ENCODE measurements around the gene CHRND.
"Not testable (repeated sequence)": the region's sequence is repeated elsewhere in the genome, so short reads cannot be mapped to it uniquely, and the experiment has no call there.

The CHRND gene

DNA sequence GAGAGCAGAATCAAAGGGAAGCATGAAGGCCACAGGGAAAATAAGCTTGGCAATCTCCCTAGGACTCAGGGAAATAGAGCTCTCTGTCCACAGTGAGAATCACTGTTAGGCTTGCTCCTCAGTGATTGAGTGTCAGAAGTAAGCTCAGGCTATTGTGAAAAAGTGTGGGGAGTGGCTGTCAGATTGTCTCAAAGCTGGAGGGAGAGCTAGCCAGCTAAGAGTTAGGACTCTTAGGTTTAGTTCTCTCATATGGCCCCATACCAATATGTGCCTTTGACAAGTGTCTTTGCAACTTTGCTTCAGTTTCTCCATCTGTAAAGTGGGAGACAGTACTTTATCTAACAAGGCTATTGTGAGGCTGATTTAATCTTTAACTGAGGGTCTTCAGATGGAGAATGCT lies 41.8 kb downstream of the CHRND start:
- Histone ChIP-seq H3K4me1 (ENCODE audit: control insufficient read depth, insufficient read depth, low read length, unreplicated experiment) (peaks cover 19% of the 10 kb centered on the region), H2AFZ (ENCODE audit: low read length, unreplicated experiment) (no peak overlapping the region), H3K36me3 (ENCODE audit: insufficient read depth, low read length) (peaks cover 29% of the 10 kb centered on the region), H3K79me2 (ENCODE audit: control insufficient read depth, insufficient read depth, low read length, unreplicated experiment) (no peaks in the 10 kb centered on the region), H3K4me3 (ENCODE audit: low read depth, low read length) (no peak overlapping the region), H3K27me3 (ENCODE audit: insufficient read depth, low read length) (no peaks in the 10 kb centered on the region), H3K27ac (ENCODE audit: low read depth, low read length) (peak overlapping the region; percentile 94)

- Histone ChIP-seq H3K27me3 (ENCODE audit: insufficient read depth, low read length) (no peaks in the 10 kb centered on the region), H2AFZ (ENCODE audit: low read length, unreplicated experiment) (no peak overlapping the region), H3K4me1 (ENCODE audit: control insufficient read depth, insufficient read depth, low read length, unreplicated experiment) (peaks cover 19% of the 10 kb centered on the region), H3K27ac (ENCODE audit: low read depth, low read length) (peak overlapping the region; percentile 94), H3K79me2 (ENCODE audit: control insufficient read depth, insufficient read depth, low read length, unreplicated experiment) (no peaks in the 10 kb centered on the region), H3K4me3 (ENCODE audit: low read depth, low read length) (no peak overlapping the region), H3K36me3 (ENCODE audit: insufficient read depth, low read length) (peaks cover 33% of the 10 kb centered on the region)
These were observed 42.2 kb downstream of the CHRND start for GRCh38 chr2:232568161-232568560.

GRCh38 chr2:232569541-232569940 lies 43.6 kb downstream of the CHRND start:
- peaks cover 19% of the 10 kb centered on the region for H3K4me1 ChIP-seq (ENCODE audit: control insufficient read depth, insufficient read depth, low read length, unreplicated experiment)
- H3K79me2 ChIP-seq (ENCODE audit: control insufficient read depth, insufficient read depth, low read length, unreplicated experiment): no peaks in the 10 kb centered on the region
- peaks cover 23% of the 10 kb centered on the region for H3K36me3 ChIP-seq (ENCODE audit: insufficient read depth, low read length)
- no peak overlapping the region for H2AFZ ChIP-seq (ENCODE audit: low read length, unreplicated experiment)
- no peaks in the 10 kb centered on the region for H3K27me3 ChIP-seq (ENCODE audit: insufficient read depth, low read length)
- no peak overlapping the region for H3K27ac ChIP-seq (ENCODE audit: low read depth, low read length)
- H3K4me3 ChIP-seq (ENCODE audit: low read depth, low read length): no peak overlapping the region

GRCh38 chr2:232570481-232570880 lies 44.5 kb downstream of the CHRND start:
- not testable (repeated sequence) for H3K4me3 ChIP-seq (ENCODE audit: low read depth, low read length); H3K27me3 ChIP-seq (ENCODE audit: insufficient read depth, low read length); H3K79me2 ChIP-seq (ENCODE audit: control insufficient read depth, insufficient read depth, low read length, unreplicated experiment); H2AFZ ChIP-seq (ENCODE audit: low read length, unreplicated experiment); H3K27ac ChIP-seq (ENCODE audit: low read depth, low read length)
- peaks cover 19% of the 10 kb centered on the region for H3K4me1 ChIP-seq (ENCODE audit: control insufficient read depth, insufficient read depth, low read length, unreplicated experiment)
- H3K36me3 ChIP-seq (ENCODE audit: insufficient read depth, low read length): peaks cover 23% of the 10 kb centered on the region

GRCh38 chr2:232571026-232571474 lies 45.1 kb downstream of the CHRND start:
- Histone ChIP-seq H3K36me3 (ENCODE audit: insufficient read depth, low read length) (peaks cover 23% of the 10 kb centered on the region), H2AFZ (ENCODE audit: low read length, unreplicated experiment) (no peak overlapping the region), H3K79me2 (ENCODE audit: control insufficient read depth, insufficient read depth, low read length, unreplicated experiment) (no peaks in the 10 kb centered on the region), H3K27ac (ENCODE audit: low read depth, low read length) (no peak overlapping the region), H3K27me3 (ENCODE audit: insufficient read depth, low read length) (no peaks in the 10 kb centered on the region), H3K4me3 (ENCODE audit: low read depth, low read length) (no peak overlapping the region), H3K4me1 (ENCODE audit: control insufficient read depth, insufficient read depth, low read length, unreplicated experiment) (peaks cover 19% of the 10 kb centered on the region)

- Histone ChIP-seq H3K79me2 (ENCODE audit: control insufficient read depth, insufficient read depth, low read length, unreplicated experiment) (no peaks in the 10 kb centered on the region), H3K27ac (ENCODE audit: low read depth, low read length) (no peak overlapping the region), H3K27me3 (ENCODE audit: insufficient read depth, low read length) (no peaks in the 10 kb centered on the region), H2AFZ (ENCODE audit: low read length, unreplicated experiment) (no peak overlapping the region), H3K4me3 (ENCODE audit: low read depth, low read length) (no peak overlapping the region), H3K4me1 (ENCODE audit: control insufficient read depth, insufficient read depth, low read length, unreplicated experiment) (peaks cover 8% of the 10 kb centered on the region), H3K36me3 (ENCODE audit: insufficient read depth, low read length) (peaks cover 23% of the 10 kb centered on the region)
These were observed 47.1 kb downstream of the CHRND start for GRCh38 chr2:232573042-232573441.

- peaks cover 21% of the 10 kb centered on the region for H3K36me3 ChIP-seq (ENCODE audit: insufficient read depth, low read length)
- no peaks in the 10 kb centered on the region for H3K79me2 ChIP-seq (ENCODE audit: control insufficient read depth, insufficient read depth, low read length, unreplicated experiment)
- no peak overlapping the region for H3K4me3 ChIP-seq (ENCODE audit: low read depth, low read length)
- no peaks in the 10 kb centered on the region for H3K4me1 ChIP-seq (ENCODE audit: control insufficient read depth, insufficient read depth, low read length, unreplicated experiment)
- H3K27me3 ChIP-seq (ENCODE audit: insufficient read depth, low read length): no peaks in the 10 kb centered on the region
- H2AFZ ChIP-seq (ENCODE audit: low read length, unreplicated experiment): no peak overlapping the region
- H3K27ac ChIP-seq (ENCODE audit: low read depth, low read length): no peak overlapping the region
These were observed 47.9 kb downstream of the CHRND start for GRCh38 chr2:232573771-232574435.

GRCh38 chr2:232574674-232575403 lies 48.9 kb downstream of the CHRND start:
- Histone ChIP-seq H3K79me2 (ENCODE audit: control insufficient read depth, insufficient read depth, low read length, unreplicated experiment) (no peaks in the 10 kb centered on the region), H3K27me3 (ENCODE audit: insufficient read depth, low read length) (no peaks in the 10 kb centered on the region), H3K4me3 (ENCODE audit: low read depth, low read length) (no peak overlapping the region), H3K4me1 (ENCODE audit: control insufficient read depth, insufficient read depth, low read length, unreplicated experiment) (no peaks in the 10 kb centered on the region), H2AFZ (ENCODE audit: low read length, unreplicated experiment) (no peak overlapping the region), H3K27ac (ENCODE audit: low read depth, low read length) (no peak overlapping the region), H3K36me3 (ENCODE audit: insufficient read depth, low read length) (peaks cover 12% of the 10 kb centered on the region)

- no peak overlapping the region for H3K27ac ChIP-seq (ENCODE audit: low read depth, low read length)
- no peak overlapping the region for H2AFZ ChIP-seq (ENCODE audit: low read length, unreplicated experiment)
- peaks cover 6% of the 10 kb centered on the region; the same call in 1 of the 2 replicates for H3K36me3 ChIP-seq (ENCODE audit: insufficient read depth, low read length)
These were observed 49.4 kb downstream of the CHRND start for GRCh38 chr2:232575404-232575746.

DNA sequence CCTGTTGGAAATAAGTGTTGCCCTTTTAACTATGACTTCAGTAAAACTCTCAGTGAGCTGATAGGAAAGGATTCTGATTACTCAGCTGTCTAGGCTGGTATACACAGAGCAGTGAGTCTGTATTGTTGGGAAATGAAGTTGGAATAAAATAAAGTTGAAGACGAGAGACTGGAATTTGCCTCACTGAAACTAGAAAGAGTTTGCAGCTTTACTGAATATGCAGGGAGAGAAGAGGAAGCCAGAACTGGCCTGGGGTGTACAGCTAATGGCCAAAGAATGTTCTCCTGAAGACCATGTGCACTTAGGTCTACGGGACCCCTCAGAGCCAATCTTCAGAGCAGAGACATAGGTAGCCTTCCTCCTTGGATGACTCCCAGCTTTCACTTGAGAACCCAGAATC lies 51.0 kb downstream of the CHRND start:
- Histone ChIP-seq H3K27ac (ENCODE audit: low read depth, low read length) (no peak overlapping the region), H3K4me3 (ENCODE audit: low read depth, low read length) (no peak overlapping the region), H3K36me3 (ENCODE audit: insufficient read depth, low read length) (peaks cover 6% of the 10 kb centered on the region; the same call in 1 of the 2 replicates), H3K4me1 (ENCODE audit: control insufficient read depth, insufficient read depth, low read length, unreplicated experiment) (no peaks in the 10 kb centered on the region), H3K27me3 (ENCODE audit: insufficient read depth, low read length) (no peaks in the 10 kb centered on the region), H3K79me2 (ENCODE audit: control insufficient read depth, insufficient read depth, low read length, unreplicated experiment) (no peaks in the 10 kb centered on the region), H2AFZ (ENCODE audit: low read length, unreplicated experiment) (no peak overlapping the region)

More at GRCh38 chr2:232575404-232575746, 49.4 kb downstream of the CHRND start:
- H3K27me3 ChIP-seq (ENCODE audit: insufficient read depth, low read length): no peaks in the 10 kb centered on the region
- no peak overlapping the region for H3K4me3 ChIP-seq (ENCODE audit: low read depth, low read length)
- H3K4me1 ChIP-seq (ENCODE audit: control insufficient read depth, insufficient read depth, low read length, unreplicated experiment): no peaks in the 10 kb centered on the region
- H3K79me2 ChIP-seq (ENCODE audit: control insufficient read depth, insufficient read depth, low read length, unreplicated experiment): no peaks in the 10 kb centered on the region

DNA sequence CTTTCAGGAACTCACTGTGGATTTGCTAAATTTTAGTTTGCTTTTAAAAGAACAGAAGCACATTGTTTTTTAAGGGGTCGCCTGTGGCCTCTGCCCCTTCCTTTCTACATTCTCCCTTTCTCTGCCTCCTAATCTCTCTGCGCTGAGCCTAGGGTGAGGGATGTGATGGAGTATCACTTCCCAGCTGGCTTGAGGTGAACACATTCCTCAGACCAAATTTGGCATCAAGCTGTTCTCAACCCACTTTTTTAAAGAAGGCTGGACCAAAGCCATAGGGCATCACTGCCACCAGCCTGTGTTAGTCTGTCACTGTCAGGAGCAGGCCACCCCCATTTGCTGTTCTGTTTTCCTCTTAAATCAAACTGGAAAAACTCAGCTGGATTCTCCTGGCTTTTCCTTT lies 51.9 kb downstream of the CHRND start:
- no peaks in the 10 kb centered on the region for H3K27me3 ChIP-seq (ENCODE audit: insufficient read depth, low read length)
- no peaks in the 10 kb centered on the region for H3K4me1 ChIP-seq (ENCODE audit: control insufficient read depth, insufficient read depth, low read length, unreplicated experiment)
- no peak overlapping the region for H3K27ac ChIP-seq (ENCODE audit: low read depth, low read length)
- peaks cover 3% of the 10 kb centered on the region; the same call in 1 of the 2 replicates for H3K36me3 ChIP-seq (ENCODE audit: insufficient read depth, low read length)
- H2AFZ ChIP-seq (ENCODE audit: low read length, unreplicated experiment): no peak overlapping the region
- no peaks in the 10 kb centered on the region for H3K79me2 ChIP-seq (ENCODE audit: control insufficient read depth, insufficient read depth, low read length, unreplicated experiment)
- H3K4me3 ChIP-seq (ENCODE audit: low read depth, low read length): no peak overlapping the region
